ENCODE data around the gene SMIM41. TPM values are rescaled to one million over a fixed set of nuclear protein-coding genes. Genes with fewer than 3 reads are reported as not detected.

The SMIM41 gene
- total RNA-seq, 4 donors from 2014 or later: 2.1 to 26.6 (median 5.6) TPM

- 74% methylated on average over 18 of the region's 23 CpGs for WGBS
- Histone ChIP-seq H3K27me3 (no peaks in the 10 kb centered on the region), H3K36me3 (peaks cover 0 to 79% (median 53%) of the 10 kb centered on the region in 4 donors), H3K4me3 (peak overlapping the region; percentile 8 to 71 (median 28)), H3K27ac (replicated peaks in 1 of 4) (peak overlapping the region; percentile 95 to 100 (median 98)), H3K9me3 (no peaks in the 10 kb centered on the region), H3K4me1 (peaks cover 39 to 73% (median 62%) of the 10 kb centered on the region in 4 donors)
- intact Hi-C loops (cut with DNase I): no loop called here
- DNase-seq (ENCODE audit: extremely low spot score): no peak
- no peak for TF ChIP-seq EP300 (IDR thresholded peaks at IDR 0.05)
- peak; percentile 62 to 92 for TF ChIP-seq POLR2AphosphoS5 (IDR thresholded peaks at IDR 0.05)
- TF ChIP-seq CTCF (IDR thresholded peaks at IDR 0.05): no peak
- TF ChIP-seq POLR2A (IDR thresholded peaks at IDR 0.05; ENCODE audit: low read depth): no peak
Observed at GRCh38 chr12:52056801-52057637, 22.5 kb upstream of the SMIM41 start.

GRCh38 chr12:52057638-52058576, 21.6 kb upstream of the SMIM41 start:
- intact Hi-C loops (cut with DNase I): no loop called here
- H3K27ac ChIP-seq (replicated peaks in 1 of 4): peak overlapping the region; percentile 95 to 100 (median 98)
- peak overlapping the region in 1 of 4 donors; percentile 71 for H3K4me3 ChIP-seq
- no peaks in the 10 kb centered on the region for H3K9me3 ChIP-seq
- 89% methylated on average over 14 of the region's 14 CpGs for WGBS
- no peak for TF ChIP-seq POLR2A (IDR thresholded peaks at IDR 0.05; ENCODE audit: low read depth)
- TF ChIP-seq EP300 (IDR thresholded peaks at IDR 0.05): no peak
- peak in 1 of 2 donors; percentile 11 for TF ChIP-seq POLR2AphosphoS5 (IDR thresholded peaks at IDR 0.05)
- TF ChIP-seq CTCF (IDR thresholded peaks at IDR 0.05): no peak
- H3K36me3 ChIP-seq: peaks cover 0 to 73% (median 53%) of the 10 kb centered on the region in 4 donors
- no peaks in the 10 kb centered on the region for H3K27me3 ChIP-seq
- no peak for DNase-seq (ENCODE audit: extremely low spot score)
- peaks cover 35 to 73% (median 62%) of the 10 kb centered on the region in 4 donors for H3K4me1 ChIP-seq

GRCh38 chr12:52058631-52059361, 20.7 kb upstream of the SMIM41 start:
- peak; percentile 66 to 94 for TF ChIP-seq POLR2AphosphoS5 (IDR thresholded peaks at IDR 0.05)
- TF ChIP-seq POLR2A (IDR thresholded peaks at IDR 0.05; ENCODE audit: low read depth): no peak
- WGBS: 76% methylated on average over 18 of the region's 25 CpGs
- DNase-seq (ENCODE audit: extremely low spot score): no peak
- H3K27ac ChIP-seq (replicated peaks in 1 of 4): peak overlapping the region; percentile 76 to 100 (median 96)
- H3K36me3 ChIP-seq: peaks cover 0 to 64% (median 53%) of the 10 kb centered on the region in 4 donors
- no peaks in the 10 kb centered on the region for H3K9me3 ChIP-seq
- no peak overlapping the region for H3K4me3 ChIP-seq
- peaks cover 33 to 73% (median 61%) of the 10 kb centered on the region in 4 donors for H3K4me1 ChIP-seq
- intact Hi-C loops (cut with DNase I): no loop called here
- H3K27me3 ChIP-seq: no peaks in the 10 kb centered on the region

- TF ChIP-seq POLR2AphosphoS5 (IDR thresholded peaks at IDR 0.05): peak in 1 of 2 donors; percentile 85
- no peak for TF ChIP-seq CTCF (IDR thresholded peaks at IDR 0.05)
- TF ChIP-seq EP300 (IDR thresholded peaks at IDR 0.05): no peak
- TF ChIP-seq POLR2A (IDR thresholded peaks at IDR 0.05; ENCODE audit: low read depth): peak; percentile 29
- DNase-seq (ENCODE audit: extremely low spot score): no peak
- H3K27me3 ChIP-seq: no peaks in the 10 kb centered on the region
- no peaks in the 10 kb centered on the region for H3K9me3 ChIP-seq
- peaks cover 24 to 73% (median 55%) of the 10 kb centered on the region in 4 donors for H3K4me1 ChIP-seq
- H3K4me3 ChIP-seq: no peak overlapping the region
- 63% methylated on average over 10 of the region's 12 CpGs for WGBS
- H3K36me3 ChIP-seq: peaks cover 0 to 54% (median 45%) of the 10 kb centered on the region in 4 donors
- H3K27ac ChIP-seq (replicated peaks in 1 of 4): peak overlapping the region; percentile 76 to 100 (median 96)
- intact Hi-C loops (cut with DNase I): no loop called here
Observed at GRCh38 chr12:52059582-52060497, 19.7 kb upstream of the SMIM41 start.
